ENCODE data around the gene PYCR2.

GRCh38 chr1:225972344-225973152 lies 48.5 kb upstream of the PYCR2 start:
- no peak for TF ChIP-seq SUZ12 (IDR thresholded peaks at IDR 0.05; ENCODE audit: extremely low read depth, insufficient read depth, insufficient read length)
- no peak for TF ChIP-seq YY1 (IDR thresholded peaks at IDR 0.05; ENCODE audit: insufficient read depth, insufficient read length)
- no peak for TF ChIP-seq ZNF274 (IDR thresholded peaks at IDR 0.05; ENCODE audit: low read depth, low read length)

All from NT2/D1 (cell line).